NCI-H1436 (cell line): ENCODE measurements around the gene ASB2.

ENCODE experiments used
- DNase-seq: peaks from one replicate; lab custom pipeline; 2025; lab: John Stamatoyannopoulos, UW

Gene ASB2

GRCh38 chr14:93978735-93979134 lies 2.4 kb upstream of the ASB2 start:
- no peak for DNase-seq

DNA sequence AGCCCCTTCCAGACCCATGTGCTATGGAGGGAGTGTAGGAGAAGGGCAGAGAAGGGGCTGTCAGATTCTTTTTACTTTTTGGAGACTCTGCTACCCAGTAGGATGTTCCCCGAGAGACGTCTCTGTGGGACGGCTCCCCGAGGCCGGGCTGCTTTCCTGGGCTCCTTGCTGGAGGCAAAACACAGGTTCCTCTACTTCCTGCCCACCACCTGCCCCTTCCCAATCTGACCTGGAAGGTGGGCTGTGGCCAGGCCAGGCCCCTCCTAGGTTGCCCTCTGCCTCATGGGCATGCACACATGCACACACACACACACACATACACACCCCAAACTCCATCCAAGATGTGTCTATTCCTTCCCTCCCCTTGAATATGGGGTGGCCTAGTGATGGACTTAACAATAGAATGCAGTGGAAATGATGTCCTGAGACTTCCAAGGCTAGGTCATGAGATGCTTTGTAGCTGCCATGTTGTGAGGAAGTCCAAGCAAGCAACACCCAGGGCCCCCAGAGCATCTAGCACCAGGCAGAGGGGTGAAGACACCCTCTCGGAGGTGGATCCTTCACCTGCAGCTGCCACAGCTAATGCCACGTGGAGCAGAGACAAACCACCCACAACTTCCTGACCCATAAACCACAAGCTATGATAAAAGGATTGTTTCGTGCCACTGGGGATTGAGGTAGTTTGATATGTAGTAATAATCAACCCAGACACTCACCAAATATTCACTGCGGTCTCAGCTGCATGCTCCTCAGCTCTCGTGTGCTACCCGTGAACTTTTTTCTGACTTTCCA lies 1.6 kb upstream of the ASB2 start:
- DNase-seq = no peak

DNA sequence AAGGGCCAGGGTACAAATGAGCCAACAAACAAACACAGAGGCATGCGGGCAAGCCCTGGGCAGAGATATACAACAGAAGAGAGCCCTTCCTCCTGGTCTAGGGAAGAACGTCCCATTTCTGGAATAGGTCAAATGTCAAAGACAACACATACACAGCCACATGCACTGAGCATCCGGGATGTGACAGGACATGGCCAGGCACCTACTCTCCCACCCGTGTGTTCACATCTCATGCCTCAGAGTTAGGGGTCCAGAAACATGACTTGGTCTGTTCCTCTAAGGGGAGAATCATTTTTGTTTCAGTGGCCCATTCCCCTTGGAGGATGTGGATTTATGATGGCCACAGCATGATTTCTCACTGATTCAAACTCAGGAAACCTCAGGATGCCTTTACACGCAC lies 801 bp upstream of the ASB2 start:
- DNase-seq = no peak

DNA sequence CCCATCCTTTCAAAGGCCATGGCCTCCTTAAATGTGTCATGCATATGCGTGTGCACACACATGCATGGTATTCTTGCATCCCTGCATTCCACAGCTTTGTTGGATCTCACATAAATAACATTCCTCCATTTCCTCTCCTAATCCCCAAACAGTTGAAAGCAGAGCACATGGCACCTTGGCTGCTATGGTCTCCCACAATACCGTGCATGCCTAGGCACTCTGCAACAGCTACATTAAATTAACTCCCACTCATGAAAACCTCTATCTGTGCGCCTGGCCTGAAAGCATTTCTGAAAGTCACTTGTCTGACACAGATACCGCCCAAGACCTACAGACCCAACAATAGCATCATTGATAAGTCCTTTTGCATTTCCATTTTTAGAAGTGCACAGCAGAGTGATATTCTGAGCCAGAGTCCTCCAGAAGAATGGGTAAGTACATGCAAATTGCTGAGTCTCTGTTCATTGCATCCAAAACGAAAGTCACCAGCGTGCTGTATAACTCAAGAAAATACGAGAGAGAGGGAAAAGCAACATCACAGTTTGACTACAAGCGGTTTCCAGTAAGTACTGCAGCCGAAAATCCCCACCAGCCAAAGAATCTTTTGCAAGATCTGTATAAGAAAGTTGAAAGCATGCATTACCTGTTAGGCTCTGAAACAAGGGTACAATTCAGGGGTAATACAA lies 436 bp downstream of the ASB2 start:
- DNase-seq = no peak

GRCh38 chr14:93974833-93975232 lies 1.5 kb downstream of the ASB2 start:
- DNase-seq = no peak

GRCh38 chr14:93974299-93974698 lies 2.1 kb downstream of the ASB2 start:
- DNase-seq = no peak

DNA sequence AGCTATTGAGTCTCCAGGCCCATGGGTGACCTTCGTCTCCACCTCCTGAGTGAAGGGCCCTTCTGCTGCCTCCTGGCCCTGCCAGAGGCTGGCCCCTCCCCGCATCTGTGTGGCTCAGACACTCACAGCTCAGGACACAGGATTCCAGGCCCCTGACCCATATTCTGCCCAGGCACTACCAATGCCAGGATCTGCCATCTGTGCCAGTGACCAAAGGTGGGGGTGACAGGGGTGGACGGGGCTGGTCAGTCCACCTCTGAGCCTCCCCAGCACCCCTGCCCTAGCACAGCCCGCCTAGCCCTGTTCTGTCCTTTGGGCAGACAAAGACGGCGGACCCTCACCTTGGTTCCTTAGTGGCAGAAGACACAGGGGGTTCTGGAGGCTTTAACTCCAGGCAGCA lies 2.8 kb downstream of the ASB2 start:
- no peak for DNase-seq

- no peak for DNase-seq
Observed at GRCh38 chr14:93972618-93973205, 3.7 kb downstream of the ASB2 start.

DNA sequence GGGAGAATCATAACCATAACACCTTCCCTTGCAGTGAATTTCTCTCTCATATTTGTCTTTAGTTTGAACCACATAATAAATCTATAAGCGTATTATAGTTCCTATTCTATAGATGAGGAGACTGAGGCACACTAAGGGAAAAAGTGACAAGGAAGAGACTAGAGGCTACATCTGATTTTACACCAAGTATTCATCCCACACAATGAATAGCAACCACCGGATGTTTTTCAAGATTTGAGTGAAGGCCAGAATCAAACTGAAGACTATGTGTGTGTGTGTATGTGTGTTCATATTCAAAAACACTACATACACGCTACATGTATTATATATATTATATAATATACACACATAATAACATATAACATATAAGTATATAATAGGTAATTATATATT lies 4.7 kb downstream of the ASB2 start:
- no peak for DNase-seq

- no peak for DNase-seq
Observed at GRCh38 chr14:93970965-93971634, 5.3 kb downstream of the ASB2 start.

DNA sequence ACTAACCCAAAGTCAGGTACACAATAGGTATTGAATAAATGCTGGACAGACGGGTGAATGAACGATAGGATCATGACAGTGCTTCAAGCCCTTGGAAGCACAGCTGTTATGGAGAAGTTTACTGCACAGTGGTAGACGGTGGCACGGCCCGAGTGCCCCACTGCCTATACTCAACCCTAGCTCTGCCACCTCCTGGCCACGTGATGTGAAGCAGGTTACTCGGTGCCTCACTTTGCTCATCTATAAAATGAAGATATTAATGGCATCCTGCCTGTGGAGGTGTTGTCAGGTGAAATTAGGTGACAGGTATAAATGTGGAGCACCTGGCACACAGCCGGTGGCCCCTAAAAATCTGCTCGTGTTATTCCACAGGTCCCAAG lies 5.8 kb downstream of the ASB2 start:
- DNase-seq = no peak

DNA sequence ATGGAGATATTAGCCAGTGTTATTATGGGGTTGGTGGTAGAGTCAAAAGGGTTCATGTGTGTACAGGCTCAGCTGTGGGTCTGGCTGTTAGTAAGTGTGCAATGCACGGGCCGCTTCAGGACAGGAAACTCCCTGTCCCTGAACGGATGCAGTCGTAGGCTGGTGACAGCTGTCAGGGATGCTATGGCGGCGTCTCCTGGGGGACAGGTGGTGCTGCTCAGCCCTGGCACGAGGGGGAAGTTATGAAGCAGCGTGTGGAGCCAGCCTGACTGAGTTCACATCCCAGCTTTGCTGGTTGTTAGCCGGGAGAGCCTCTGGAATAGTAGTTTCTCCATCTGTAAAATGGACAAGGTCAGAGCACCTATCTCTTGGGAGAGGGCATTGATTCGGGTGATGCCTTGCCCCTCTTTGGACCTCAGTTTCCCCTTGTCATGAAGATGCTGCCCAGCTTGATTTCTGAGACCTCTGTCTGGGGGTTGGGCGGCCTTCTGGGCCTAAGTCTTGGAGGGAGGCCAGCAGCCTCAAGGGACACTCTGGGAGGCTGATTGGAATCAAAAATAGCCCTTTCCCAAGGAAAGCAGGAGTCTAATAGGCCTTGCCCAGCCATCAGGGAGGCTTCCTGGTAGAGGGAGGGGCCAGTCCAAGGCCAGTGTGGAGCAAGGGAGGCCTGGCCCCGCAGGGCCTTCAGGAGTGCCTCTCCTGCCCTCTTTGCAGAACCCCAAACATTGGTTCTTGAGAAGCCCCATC lies 7.1 kb downstream of the ASB2 start:
- DNase-seq = no peak

- no peak for DNase-seq
Observed at GRCh38 chr14:93967637-93968250, 8.6 kb downstream of the ASB2 start.

- no peak for DNase-seq
Observed at GRCh38 chr14:93965946-93966474, 10.4 kb downstream of the ASB2 start.

DNA sequence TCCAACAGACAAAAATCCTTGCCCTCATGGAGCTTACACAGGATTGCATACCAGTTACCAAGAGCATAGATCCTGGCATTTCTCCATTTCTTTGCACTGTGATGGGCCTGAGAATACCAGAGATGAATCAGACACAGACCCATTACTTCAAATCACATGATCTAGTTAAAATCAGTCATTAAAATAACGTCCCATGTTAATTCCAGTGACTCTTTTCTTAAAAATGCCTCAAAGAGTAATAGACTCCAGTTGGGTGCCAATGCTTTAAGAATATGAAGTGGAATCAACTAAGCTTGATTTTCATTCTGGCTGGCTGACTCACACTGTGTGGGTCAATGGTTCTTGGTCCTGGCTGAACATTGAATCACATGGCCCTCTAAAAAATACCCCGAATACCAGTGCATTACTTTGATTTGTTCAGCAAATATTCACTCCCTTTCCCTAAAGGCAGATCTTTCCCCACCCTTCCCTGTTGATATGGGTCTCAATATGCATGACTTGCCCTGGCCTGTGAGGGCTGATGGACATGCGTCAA lies 11.0 kb downstream of the ASB2 start:
- DNase-seq = no peak

DNA sequence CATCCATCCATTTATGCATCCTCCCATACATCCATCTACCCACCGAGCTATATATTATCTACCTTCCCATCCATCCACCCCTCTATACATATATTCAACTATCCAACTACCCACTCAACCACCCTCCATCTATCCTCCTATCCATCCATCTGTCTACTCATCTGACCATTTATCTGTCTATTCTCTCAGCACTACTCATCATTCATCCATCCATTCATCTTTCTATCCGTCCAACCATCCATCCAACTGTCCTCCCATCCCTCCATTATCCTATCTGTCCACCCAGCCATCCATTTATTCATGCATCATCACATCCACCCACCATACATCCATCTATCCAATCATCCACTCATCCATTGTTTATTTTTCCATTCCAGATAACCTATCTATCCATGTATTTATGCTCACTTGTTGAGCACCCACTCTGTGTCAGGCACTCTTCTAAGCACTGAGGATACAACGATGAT lies 11.5 kb downstream of the ASB2 start:
- DNase-seq = no peak

- no peak for DNase-seq
Observed at GRCh38 chr14:93964281-93964680, 12.1 kb downstream of the ASB2 start.

DNA sequence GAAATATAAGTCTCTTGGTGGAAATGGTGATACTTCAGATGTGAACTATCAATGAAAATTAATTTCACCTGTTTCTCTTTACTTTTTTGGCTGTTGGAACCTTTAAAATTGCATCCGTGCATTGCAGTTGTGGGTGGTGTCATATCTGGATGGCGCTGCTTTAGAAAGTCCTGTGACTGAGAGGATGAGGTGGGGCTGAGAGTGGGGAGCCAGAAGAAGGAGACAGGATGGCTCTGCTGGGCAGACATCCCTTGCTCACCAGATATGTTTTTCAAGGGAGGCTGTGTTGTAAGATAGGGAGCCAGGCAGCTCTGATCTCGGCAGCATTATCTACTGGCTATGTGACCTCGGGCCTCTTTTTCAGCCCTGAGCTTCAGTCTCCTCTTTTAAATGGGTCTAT lies 12.7 kb downstream of the ASB2 start:
- DNase-seq = no peak

GRCh38 chr14:93962701-93963601 lies 13.4 kb downstream of the ASB2 start:
- DNase-seq = no peak

DNA sequence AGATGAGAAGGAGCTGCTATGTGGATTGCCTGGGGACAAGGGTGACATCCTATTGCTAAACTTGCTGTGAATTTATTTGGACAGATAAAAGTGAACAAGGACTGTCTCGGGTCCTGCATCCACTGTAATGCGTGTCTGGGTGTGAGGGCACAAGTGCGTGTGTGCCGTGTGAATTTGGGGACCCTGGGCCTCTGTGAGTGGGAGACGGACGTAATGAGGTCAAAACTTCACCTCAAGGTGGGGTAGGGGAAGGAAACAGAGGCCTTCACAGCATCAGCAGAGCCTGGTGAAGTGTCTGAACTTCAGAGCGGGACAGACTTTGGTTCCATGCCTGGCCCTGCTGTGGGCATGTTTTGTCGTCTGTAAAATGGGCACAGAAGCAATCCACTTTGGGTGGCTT lies 14.8 kb downstream of the ASB2 start:
- DNase-seq = no peak
